ENCODE results near the gene ATRIP.

GRCh38 chr3:48470286-48470685 lies 23.7 kb downstream of the ATRIP start:
- TF ChIP-seq, protein P1, sequence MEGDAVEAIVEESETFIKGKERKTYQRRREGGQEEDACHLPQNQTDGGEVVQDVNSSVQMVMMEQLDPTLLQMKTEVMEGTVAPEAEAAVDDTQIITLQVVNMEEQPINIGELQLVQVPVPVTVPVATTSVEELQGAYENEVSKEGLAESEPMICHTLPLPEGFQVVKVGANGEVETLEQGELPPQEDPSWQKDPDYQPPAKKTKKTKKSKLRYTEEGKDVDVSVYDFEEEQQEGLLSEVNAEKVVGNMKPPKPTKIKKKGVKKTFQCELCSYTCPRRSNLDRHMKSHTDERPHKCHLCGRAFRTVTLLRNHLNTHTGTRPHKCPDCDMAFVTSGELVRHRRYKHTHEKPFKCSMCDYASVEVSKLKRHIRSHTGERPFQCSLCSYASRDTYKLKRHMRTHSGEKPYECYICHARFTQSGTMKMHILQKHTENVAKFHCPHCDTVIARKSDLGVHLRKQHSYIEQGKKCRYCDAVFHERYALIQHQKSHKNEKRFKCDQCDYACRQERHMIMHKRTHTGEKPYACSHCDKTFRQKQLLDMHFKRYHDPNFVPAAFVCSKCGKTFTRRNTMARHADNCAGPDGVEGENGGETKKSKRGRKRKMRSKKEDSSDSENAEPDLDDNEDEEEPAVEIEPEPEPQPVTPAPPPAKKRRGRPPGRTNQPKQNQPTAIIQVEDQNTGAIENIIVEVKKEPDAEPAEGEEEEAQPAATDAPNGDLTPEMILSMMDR (IDR thresholded peaks at IDR 0.05), result no peak
- no peak for TF ChIP-seq ZFX (IDR thresholded peaks at IDR 0.05; ENCODE audit: borderline replicate concordance)

Measured in 22Rv1 (cell line).